Measurements from ENCODE around the gene HELZ. TPM values are rescaled to one million over a fixed set of nuclear protein-coding genes. Genes with fewer than 3 reads are reported as not detected.

The HELZ gene
- total and polyA plus RNA-seq, 2 of the 8 experiments (the other 6 are each of a cell fraction or from before 2014, with no cell fraction given), result 10.0 to 48.7 TPM

- TF ChIP-seq CTBP2 (IDR thresholded peaks at IDR 0.05; ENCODE audit: borderline replicate concordance, insufficient read depth, insufficient read length, low read length) (no peak), SIN3A (conservative IDR thresholded peaks at IDR 0.05 in 1 of 2, IDR thresholded peaks at IDR 0.05 in 1 of 2; ENCODE audit: low read depth in 1 of 2, low read length in 2 of 2) (no peak), SUZ12 (IDR thresholded peaks at IDR 0.05; ENCODE audit: low read length) (no peak)
These were observed 201.7 kb downstream of the HELZ start (continued) for GRCh38 chr17:67043283-67043682.
